HG03469 (cell line): Measurements from ENCODE around the gene POU1F1.
"Not testable (repeated sequence)": the region's sequence is repeated elsewhere in the genome, so short reads cannot be mapped to it uniquely, and the experiment has no call there.

ENCODE experiments used
- ATAC-seq: cut with Tn5 transposase; IDR thresholded peaks from one replicate; pipeline ENCODE4 v1.9.1; 2021; ENCODE audit warnings: mild to moderate bottlenecking, moderate library complexity, moderate number of reproducible peaks; ENCODE audit not compliant: unreplicated experiment

The POU1F1 gene, protein sequence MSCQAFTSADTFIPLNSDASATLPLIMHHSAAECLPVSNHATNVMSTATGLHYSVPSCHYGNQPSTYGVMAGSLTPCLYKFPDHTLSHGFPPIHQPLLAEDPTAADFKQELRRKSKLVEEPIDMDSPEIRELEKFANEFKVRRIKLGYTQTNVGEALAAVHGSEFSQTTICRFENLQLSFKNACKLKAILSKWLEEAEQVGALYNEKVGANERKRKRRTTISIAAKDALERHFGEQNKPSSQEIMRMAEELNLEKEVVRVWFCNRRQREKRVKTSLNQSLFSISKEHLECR

DNA sequence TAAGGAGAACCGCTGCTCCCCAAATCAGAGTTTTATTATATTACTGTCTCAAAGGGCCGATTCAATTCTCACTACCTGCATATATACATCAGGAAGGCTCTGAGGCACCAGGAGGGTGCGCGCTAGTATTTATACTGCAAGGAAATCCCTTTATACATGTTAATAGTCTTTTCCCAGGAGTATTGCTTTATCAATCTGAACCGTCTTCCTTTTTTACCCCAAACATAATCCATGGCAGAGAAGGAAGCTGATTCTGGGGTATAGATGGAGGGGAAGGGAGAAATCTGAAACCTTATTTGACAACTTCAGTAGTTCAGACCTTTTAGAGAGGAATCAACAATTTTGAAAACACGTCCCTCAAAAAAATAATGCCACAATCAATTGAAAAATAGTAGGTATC is at the start of gene POU1F1:
Gene POU1F1 (minus strand): TSS at position 101 of the 400 bp plus-strand sequence. CDS start 122 bp downstream, outside the sequence.
- no peak for ATAC-seq

DNA sequence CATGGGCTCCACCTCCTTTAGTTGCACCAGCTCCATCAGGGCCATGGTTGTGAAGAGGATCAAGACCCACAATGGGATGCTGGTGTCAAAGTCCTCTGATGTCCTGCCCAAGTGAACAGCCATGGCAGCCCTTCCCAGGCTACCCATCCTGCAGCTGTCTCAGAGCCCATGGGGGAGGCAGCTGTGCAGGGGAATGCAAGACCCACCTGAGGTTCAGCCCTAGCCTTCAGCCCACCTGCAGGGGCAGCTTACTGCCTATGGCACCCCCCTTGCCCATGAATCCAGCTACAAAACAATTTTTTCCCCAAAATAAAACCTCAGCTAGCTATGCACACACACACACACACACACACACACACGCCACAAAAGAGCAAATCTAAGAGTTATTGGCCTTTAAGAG is 48.2 kb upstream of the POU1F1 start:
- ATAC-seq: no peak

DNA sequence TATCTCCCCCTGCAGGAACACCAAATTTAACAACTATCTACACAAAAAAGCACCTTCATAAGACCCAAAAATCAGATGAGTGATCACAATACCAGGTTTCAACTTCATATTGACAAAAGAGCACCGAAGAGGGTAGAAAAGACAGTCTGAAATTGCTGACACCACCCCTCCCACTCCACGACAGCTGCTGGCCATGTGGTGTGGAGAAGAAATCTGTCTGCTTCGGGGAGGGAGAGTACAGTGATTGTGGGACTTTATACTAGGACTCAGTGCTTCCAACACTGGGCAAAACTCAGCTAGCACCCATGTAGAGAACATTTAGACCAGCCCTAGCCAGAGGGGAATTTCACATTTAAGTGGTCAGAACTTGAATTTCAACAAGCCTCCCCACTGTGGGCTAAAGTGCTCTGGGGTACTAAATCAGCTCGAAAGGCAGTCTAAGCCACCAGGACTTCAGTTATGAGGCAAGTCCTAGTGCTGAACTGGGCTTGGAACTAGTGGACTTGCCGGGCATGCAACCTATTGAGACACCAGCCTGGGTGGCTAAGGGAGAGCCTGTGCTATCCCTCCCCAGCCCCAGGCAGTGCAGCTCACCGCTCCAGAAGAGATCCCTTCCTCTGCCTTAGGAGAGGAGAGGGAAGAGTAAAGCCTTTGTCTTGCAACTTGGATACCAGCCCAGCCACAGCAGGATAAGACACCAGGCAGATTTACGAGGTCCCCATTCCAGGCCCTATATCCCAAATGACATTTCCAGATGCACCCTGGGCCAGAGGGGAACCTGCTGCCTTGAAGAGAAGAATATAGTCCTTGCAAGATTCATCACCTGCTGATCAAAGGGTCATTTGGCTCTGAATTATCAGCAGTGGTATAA is 44.6 kb upstream of the POU1F1 start:
- ATAC-seq: no peak

DNA sequence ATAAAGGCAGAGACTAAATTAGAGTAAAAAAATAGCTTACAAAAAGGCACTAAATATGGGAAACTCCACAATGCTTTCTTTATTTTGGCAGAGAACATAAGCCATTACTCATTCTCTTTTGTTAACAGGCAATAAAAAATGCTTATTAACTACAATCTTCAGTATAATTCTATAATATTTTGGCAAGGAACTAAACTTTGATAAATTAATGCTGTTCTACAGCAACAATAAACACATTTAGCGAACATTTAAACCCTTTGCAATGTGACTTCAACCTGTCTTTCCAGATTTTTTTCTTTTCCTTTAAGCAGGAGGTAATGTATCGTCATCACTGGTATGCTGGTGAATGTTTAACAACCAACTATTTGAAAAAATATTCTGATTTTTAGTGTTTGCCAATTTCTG is 42.2 kb upstream of the POU1F1 start:
- ATAC-seq: no peak

DNA sequence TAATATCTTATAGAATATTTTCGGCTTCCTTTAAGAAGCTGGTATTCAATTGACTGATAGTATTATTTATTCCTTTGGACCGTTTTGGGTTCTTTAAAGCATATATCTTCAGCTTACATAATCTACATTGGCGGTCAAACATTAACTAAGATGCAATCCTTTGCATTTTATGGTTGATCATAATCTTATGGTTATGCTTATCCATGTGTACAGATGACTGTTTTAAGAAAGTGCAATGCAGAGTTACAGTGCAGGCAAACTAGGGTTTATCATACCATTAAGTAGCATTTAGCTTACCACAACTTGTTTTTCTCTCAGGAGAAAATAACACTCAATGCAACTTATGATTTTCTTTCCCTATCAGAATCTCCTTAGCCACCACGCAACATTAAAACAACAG is 41.4 kb upstream of the POU1F1 start:
- no peak for ATAC-seq

DNA sequence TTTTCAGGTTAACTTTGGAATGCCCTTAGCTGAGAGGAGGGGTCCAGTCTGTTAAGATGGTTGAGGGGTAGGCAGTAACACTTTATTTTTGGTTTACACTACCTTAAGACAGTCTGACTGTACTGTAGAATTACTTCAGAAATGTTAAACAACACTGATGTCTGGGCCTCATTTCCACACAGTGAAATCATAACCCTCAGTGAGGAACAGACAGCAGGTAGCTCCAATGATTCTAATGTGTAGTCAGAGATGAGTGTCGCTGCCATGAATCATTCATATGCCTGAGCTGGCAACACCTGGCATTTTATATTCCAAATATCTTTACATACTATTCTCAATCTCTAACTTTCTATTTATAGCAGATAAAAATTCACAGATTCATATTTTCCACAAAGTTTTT is 37.3 kb upstream of the POU1F1 start:
- no peak for ATAC-seq

DNA sequence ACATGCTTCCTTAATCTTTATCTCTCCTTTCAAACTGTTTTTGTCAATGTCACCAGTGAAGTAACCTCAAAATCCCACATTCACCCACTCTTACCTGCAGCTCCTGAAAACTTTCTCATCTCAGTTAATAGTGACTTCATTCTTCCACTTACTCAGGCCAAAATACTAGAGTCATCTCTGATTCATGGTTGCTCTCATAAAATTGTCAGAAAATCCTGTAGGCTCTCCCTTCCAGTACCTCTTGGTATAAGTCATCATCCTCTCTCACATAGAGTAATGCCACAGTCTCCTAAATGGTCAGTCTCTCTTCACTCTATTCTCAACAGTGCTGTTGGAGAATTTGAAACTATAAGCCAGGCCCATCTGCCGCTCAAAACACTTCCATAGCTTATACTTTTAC is 34.9 kb upstream of the POU1F1 start:
- ATAC-seq: no peak

DNA sequence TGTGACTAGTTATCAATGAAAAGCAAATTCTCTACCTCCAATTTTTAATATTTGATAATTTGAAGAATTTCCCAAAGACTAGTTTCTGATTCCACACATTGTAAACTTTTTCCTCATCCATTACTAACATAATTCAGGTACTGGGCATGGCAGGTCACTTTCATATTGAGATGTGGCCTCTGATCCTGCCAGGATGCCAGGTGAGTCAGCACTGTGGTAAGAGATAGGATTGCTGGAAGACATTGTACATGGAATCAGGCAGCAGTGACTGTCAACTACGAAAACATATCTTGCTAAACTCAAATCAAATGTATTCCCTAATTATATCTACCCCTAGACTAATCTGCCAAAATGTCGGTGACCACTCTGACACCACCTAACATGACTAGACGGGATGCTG is 33.2 kb upstream of the POU1F1 start:
- ATAC-seq: no peak

DNA sequence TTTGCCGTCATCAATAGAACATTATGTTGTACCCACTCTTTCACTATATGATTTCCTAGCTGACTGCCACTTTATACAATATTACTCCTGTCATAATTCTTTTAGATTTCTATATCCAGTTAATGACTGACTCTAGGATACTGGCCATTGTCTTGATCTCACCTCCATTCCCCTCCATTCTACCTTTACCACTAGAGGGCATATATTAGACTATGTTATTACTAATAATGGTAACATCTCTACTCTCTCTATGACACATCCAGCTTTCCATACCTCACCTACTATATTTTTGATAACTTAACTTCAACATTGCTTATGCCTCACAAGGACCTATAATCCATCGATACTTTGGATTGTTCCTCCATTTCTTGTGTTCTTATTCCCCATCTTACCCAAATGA is 31.4 kb upstream of the POU1F1 start:
- ATAC-seq: peak; percentile 89

DNA sequence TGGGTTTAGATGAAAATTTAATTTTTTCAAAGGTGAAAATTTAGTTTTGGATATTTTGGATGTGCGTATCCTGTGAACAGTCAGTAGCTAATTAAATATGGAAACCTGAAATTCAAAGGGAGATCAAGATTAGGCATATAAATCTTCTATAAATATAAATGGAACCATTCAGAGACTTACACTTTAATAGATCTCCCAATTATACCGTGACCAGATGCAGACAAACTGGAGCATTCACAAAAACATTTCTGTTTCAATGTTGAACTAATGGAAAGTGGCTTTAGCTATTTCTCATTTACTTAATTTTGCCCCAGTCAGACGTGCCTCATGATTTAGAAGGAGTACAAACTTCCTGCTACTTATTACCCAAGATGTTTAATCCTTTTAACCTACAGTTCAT is 29.1 kb upstream of the POU1F1 start:
- no peak for ATAC-seq

DNA sequence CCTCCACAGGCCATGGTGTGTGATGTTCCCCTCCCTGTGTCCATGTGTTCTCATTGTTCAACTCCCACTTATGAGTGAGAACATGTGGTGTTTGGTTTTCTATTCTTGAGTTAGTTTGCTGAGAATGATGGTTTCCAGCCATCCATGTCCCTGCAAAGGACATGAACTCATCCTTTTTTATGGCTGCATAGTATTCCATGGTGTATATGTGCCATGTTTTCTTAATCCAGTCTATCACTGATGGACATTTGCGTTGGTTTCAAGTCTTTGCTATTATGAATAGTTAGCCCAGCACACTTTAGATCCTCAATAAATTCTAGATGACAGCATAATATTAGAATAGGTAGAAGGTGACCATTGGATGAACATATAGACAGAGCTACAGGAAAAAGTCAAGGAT is 28.6 kb upstream of the POU1F1 start:
- not testable (repeated sequence) for ATAC-seq

DNA sequence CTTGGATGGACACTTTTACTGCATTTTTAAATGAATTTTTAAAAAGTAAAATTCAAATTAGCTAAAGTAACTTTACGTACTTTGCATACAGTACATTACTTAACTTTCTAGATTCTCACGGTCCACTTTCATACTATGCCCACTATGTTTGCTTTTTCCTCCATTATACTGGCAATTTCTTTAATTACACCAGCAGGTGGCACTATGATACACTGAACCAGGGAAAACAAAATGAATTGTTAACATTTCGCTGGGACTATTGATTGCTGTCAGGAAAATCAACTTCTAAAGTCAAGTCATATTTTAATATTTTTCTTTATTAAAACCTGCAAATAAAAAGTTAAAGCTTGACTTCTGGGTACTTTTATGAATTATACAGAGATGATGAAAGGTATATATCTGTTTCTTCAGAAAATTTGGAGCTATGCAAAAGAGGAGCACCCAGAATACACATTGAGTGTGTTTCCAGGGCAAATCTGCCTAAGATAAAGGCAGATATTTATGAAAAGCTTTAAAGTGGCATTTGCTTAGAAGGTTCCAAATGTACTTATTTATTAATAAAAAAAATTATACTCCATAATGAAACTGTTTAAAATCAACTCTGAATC is 21.8 kb upstream of the POU1F1 start:
- ATAC-seq: peak; percentile 87

DNA sequence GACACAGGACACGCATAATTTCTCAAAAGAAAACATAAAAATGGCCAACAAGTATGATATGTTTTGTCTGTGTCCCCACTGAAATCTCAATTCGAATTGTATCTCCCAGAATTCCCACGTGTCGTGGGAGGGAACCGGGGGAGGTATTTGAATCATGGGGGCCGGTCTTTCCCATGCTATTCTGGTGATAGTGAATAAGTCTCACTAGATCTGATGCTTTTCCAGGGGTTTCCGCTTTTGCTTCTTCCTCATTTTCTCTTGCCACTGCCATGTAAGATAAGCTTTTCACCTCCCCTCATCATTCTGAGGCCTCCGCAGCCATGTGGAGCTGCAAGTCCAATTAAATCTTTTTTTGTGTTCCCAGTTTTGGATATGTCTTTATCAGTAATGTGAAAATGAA is 12.1 kb upstream of the POU1F1 start:
- ATAC-seq: no peak

DNA sequence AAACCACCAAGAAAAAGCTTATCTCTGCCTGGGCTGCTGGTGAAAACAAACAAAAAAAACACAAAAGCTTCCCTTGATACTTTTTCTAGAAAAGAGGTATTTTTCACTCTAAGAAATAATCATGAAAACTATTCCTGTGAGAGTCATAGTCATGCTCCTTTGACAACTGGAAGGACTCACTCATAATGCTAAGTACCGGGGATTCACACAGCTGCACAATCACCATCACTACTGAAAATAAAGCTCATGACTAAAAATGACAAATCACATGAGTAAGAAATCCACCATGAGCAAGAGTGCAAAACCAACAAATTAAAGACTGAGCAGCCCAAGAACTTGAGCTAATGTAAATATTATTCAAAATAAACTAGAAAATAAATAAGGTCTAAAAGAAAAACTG is 10.6 kb upstream of the POU1F1 start:
- peak; percentile 69 for ATAC-seq

DNA sequence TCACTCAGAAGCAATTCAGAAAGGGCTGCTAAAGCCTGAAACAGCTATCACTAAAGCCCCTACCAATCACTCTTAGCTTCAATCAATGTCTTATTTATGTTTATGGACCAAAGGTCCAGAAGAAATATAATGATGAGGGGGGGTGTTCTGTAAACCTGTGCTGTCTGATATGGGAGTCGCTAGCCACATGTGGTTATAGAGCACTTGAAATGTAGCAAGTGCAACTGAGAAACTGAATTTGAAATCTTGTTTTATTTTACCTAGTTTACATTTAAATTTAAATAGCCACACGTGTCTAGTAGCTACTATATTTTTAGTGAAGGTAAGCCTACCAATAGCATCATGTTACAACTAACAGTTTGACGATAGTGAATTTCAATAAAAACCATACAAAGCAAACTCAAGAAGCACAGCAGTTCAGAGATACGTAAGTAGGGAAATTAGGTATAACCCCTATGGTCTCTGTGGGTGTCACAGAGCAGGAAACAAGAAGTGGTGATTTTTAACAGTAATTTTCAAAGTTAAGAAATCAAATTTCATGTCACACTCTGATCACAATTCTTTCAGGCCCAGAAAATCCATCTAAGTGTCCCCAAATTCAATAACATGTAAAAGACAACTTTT is 3.6 kb downstream of the POU1F1 start:
- ATAC-seq: peak; percentile 85

DNA sequence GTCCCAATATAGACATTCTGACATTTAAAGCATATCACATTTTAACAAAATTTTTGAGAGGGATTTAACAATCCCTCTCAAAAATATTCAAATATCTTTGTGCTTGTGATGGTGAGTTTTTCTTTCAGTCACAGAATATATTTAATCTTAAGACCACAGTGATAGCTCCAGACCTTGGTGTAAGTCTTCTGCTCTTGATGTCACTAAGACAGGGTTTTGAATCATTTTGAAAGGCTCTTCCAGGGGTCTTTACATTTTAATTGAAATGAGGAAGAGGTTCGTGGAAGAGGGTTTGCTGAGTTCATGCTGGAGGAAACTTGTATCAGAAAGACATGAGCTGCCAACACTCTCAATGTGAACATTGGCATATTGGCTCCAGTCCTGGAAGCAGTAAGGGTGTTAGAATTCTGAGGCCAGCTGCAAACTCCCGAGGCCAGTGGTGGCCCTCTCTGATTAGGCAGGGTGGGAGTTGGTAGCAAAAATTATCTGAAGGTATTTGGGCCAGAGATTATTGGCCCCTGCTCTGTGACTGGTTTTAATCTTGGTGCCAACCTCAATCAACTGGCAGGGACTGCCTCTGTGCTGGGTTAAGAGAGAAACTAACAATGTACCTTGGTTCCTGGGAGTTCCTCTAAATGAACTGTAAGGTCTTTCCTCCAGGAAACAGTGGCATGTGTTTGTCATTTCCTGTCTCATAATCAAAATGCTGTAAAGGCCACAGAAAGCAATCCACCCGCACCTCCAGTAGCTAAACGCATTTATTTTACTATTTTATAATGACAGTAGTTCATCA is 5.3 kb downstream of the POU1F1 start:
- ATAC-seq: no peak

DNA sequence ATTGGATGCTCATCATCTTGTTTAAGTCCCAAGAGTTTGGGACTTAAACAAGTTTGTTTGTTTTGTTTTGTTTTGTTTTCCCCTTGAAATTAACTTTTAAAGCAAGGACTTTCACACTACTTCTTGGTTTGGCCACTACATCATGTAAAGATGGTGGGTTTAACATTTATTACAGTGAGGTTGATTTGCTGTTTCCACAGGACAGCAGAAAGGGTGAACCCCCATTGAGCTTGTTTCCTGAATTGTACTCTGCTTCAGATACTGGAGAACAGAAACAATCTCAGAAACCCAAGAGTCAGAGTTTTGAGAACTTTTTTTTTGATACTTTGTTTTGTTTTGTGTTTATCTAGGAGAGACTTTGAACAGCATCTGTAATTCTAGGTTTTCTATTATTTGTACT is 6.7 kb downstream of the POU1F1 start:
- no peak for ATAC-seq

DNA sequence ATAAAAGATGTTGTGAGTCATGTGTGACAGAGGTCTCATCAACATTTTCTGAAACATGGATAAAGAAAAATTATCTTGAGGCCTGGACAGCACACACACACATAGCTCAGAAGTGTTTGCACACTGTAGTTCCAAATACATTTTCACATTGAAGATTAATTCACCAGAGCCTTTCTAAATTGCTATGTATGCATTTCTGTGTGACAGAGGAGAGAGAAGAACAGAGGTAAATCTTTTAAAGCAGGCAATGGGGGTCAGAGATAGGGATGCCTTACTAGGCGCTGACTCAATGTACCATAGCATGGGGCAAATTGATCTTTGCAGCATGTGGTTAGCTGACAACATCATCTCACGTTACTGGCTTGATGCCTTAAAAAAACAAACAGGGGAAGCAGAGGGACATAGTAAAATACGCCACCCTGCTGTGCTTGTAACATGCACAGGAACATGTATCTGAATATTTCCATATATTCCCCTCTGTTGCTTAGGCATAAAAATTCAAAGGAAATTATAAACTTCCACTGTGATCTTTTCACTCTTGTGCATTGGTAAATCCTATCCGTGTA is 7.7 kb downstream of the POU1F1 start:
- ATAC-seq: no peak

DNA sequence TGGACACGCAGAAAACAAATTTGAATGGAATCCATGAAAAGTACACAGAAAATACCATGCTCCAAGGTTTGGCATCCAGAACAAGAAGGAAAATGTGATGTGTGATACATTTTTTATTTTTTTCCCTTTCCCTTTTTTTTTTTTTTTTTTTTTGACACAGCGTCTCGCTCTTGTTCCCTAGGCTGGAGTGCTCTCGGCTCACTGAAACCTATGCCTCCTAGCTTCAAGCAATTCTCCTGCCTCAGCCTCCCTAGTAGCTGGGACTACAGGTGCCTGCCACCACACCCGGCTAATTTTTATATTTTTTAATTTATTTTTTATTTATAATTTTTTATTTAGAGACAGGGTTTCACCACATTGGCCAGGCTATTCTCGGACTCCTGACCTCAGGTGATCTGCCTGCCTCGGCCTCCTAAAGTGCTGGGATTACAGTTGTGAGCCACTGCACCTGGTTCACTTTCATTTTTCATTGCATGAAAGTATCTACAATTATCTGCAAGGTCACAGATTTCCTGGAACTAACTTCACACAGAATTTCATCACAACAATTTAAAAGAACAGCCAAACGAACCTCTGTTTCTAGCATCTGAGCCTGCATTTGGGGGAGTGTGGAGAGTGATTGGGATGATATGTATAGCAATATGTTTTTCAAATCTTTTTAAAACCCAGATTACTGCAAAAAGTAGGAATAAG is 8.3 kb downstream of the POU1F1 start:
- ATAC-seq: no peak

DNA sequence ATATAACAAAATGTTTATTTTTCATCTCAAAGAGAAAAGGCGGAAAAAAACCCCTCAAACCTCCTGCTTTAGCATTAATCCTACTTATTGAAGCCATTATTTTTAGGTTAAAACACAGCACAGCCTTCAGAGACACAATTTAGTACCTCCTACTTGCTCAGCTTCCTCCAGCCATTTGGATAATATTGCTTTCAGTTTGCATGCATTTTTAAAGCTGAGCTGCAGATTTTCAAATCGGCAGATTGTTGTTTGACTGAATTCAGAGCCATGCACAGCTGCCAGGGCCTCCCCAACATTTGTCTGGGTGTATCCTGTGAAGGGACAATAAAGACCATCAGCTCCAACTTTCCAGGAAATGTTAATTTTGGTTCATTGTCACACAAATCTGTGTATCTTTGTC is 14.5 kb downstream of the POU1F1 start:
- ATAC-seq: no peak
